ENCODE results near the gene MPPED1. TPM values are rescaled to one million over a fixed set of nuclear protein-coding genes. Genes with fewer than 3 reads are reported as not detected.

The MPPED1 gene
- total RNA-seq, 1 experiment from 2014 or later: not detected

- no peaks in the 10 kb centered on the region for H3K9me3 ChIP-seq (ENCODE audit: low read depth, low read length, poor library complexity, severe bottlenecking)
- H3K4me1 ChIP-seq (ENCODE audit: insufficient read depth, low read length, poor library complexity, severe bottlenecking): no peaks in the 10 kb centered on the region
- peaks cover 22% of the 10 kb centered on the region for H3K27me3 ChIP-seq (replicated peaks; ENCODE audit: insufficient read depth, low read depth, low read length, poor library complexity)
- CTCF ChIA-PET: no interaction called here
- H3K27ac ChIP-seq (ENCODE audit: low read depth, low read length, poor library complexity, severe bottlenecking): no peak overlapping the region
- BruUV-seq (replicated peaks): no TSS peak
- H3K36me3 ChIP-seq (ENCODE audit: insufficient read depth, low read length, poor library complexity, severe bottlenecking): no peaks in the 10 kb centered on the region
- POLR2A ChIA-PET (ENCODE audit: low non-redundant PET): no interaction called here
- TF ChIP-seq, protein P1, sequence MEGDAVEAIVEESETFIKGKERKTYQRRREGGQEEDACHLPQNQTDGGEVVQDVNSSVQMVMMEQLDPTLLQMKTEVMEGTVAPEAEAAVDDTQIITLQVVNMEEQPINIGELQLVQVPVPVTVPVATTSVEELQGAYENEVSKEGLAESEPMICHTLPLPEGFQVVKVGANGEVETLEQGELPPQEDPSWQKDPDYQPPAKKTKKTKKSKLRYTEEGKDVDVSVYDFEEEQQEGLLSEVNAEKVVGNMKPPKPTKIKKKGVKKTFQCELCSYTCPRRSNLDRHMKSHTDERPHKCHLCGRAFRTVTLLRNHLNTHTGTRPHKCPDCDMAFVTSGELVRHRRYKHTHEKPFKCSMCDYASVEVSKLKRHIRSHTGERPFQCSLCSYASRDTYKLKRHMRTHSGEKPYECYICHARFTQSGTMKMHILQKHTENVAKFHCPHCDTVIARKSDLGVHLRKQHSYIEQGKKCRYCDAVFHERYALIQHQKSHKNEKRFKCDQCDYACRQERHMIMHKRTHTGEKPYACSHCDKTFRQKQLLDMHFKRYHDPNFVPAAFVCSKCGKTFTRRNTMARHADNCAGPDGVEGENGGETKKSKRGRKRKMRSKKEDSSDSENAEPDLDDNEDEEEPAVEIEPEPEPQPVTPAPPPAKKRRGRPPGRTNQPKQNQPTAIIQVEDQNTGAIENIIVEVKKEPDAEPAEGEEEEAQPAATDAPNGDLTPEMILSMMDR (conservative IDR thresholded peaks at IDR 0.05; ENCODE audit: low read depth, low read length): no peak
- no peak for TF ChIP-seq EZH2 (IDR thresholded peaks at IDR 0.05; ENCODE audit: borderline replicate concordance, low read depth, low read length, poor library complexity, severe bottlenecking)
- H3K4me3 ChIP-seq (ENCODE audit: low read depth, low read length, poor library complexity, severe bottlenecking): no peak overlapping the region
- no peak for DNase-seq (ENCODE audit: low spot score)
- intact Hi-C loops (cut with micrococcal nuclease; ENCODE audit: unreplicated experiment): no loop called here
Measured at GRCh38 chr22:43473031-43473430, 61.2 kb downstream of the MPPED1 start.

DNA sequence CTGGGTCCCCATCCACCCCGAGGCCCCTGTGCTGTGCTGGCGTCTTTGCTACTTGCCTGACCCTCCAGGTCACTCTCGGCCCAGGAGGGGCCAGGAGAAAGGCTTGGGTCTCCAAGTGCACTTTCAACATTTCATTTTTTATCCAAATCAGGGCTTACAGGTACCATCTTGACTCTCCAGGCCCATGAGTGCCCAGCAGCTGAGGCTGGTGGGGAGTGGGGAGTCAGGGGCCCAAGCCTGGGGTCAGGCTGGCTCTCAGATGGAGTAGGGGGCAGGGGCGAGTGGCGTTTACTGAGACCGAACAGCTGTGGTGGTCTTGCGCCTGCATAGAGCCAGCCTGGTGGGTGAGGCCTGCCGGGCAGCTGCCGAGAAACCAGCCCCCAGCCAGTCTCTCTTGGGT, 61.6 kb downstream of the MPPED1 start:
- Histone ChIP-seq H3K4me3 (ENCODE audit: low read depth, low read length, poor library complexity, severe bottlenecking) (no peak overlapping the region), H3K36me3 (ENCODE audit: insufficient read depth, low read length, poor library complexity, severe bottlenecking) (no peaks in the 10 kb centered on the region), H3K4me1 (ENCODE audit: insufficient read depth, low read length, poor library complexity, severe bottlenecking) (no peaks in the 10 kb centered on the region), H3K27me3 (replicated peaks; ENCODE audit: insufficient read depth, low read depth, low read length, poor library complexity) (peaks cover 18% of the 10 kb centered on the region), H3K9me3 (ENCODE audit: low read depth, low read length, poor library complexity, severe bottlenecking) (no peaks in the 10 kb centered on the region), H3K27ac (ENCODE audit: low read depth, low read length, poor library complexity, severe bottlenecking) (no peak overlapping the region)
- intact Hi-C loops (cut with micrococcal nuclease; ENCODE audit: unreplicated experiment): no loop called here
- no peak for DNase-seq (ENCODE audit: low spot score)
- POLR2A ChIA-PET (ENCODE audit: low non-redundant PET): no interaction called here
- no TSS peak for BruUV-seq (replicated peaks)
- CTCF ChIA-PET: no interaction called here
- TF ChIP-seq EZH2 (IDR thresholded peaks at IDR 0.05; ENCODE audit: borderline replicate concordance, low read depth, low read length, poor library complexity, severe bottlenecking): no peak
- TF ChIP-seq, protein P1 (conservative IDR thresholded peaks at IDR 0.05; ENCODE audit: low read depth, low read length): no peak

- no TSS peak for BruUV-seq (replicated peaks)
- CTCF ChIA-PET: no interaction called here
- H3K4me1 ChIP-seq (ENCODE audit: insufficient read depth, low read length, poor library complexity, severe bottlenecking): no peaks in the 10 kb centered on the region
Measured at GRCh38 chr22:43474161-43475101, 62.6 kb downstream of the MPPED1 start.

More at GRCh38 chr22:43474161-43475101, 62.6 kb downstream of the MPPED1 start:
- TF ChIP-seq EZH2 (IDR thresholded peaks at IDR 0.05; ENCODE audit: borderline replicate concordance, low read depth, low read length, poor library complexity, severe bottlenecking): no peak
- TF ChIP-seq, protein P1 (conservative IDR thresholded peaks at IDR 0.05; ENCODE audit: low read depth, low read length): no peak
- Histone ChIP-seq H3K27ac (ENCODE audit: low read depth, low read length, poor library complexity, severe bottlenecking) (no peak overlapping the region), H3K27me3 (replicated peaks; ENCODE audit: insufficient read depth, low read depth, low read length, poor library complexity) (peaks cover 9% of the 10 kb centered on the region), H3K4me3 (ENCODE audit: low read depth, low read length, poor library complexity, severe bottlenecking) (no peak overlapping the region), H3K9me3 (ENCODE audit: low read depth, low read length, poor library complexity, severe bottlenecking) (no peaks in the 10 kb centered on the region), H3K36me3 (ENCODE audit: insufficient read depth, low read length, poor library complexity, severe bottlenecking) (no peaks in the 10 kb centered on the region)
- POLR2A ChIA-PET (ENCODE audit: low non-redundant PET): no interaction called here
- intact Hi-C loops (cut with micrococcal nuclease; ENCODE audit: unreplicated experiment): no loop called here
- no peak for DNase-seq (ENCODE audit: low spot score)

Measured in A673 (cell line).